Panc1 (cell line): ENCODE data around the gene NBR1.

Experiments used
- CTCF ChIP-seq: fragments of 450-650 bp; IDR thresholded peaks from 2 replicates; pipeline ENCODE4 v1.5.1; 2017; ENCODE audit warnings: mild to moderate bottlenecking
- POLR2AphosphoS5 ChIP-seq: IDR thresholded peaks from 2 replicates; pipeline ENCODE4 v1.6.1; 2012; ENCODE audit warnings: mild to moderate bottlenecking, low read depth, low read length, moderate library complexity
- TCF7L2 ChIP-seq: IDR thresholded peaks from 2 replicates; pipeline ENCODE4 v1.6.1; 2011; ENCODE audit warnings: mild to moderate bottlenecking, low read depth, low read length, inconsistent platforms
- TF ChIP-seq, protein P1 (sequence below), 2 experiments: IDR thresholded peaks; 2 replicates each; pipeline ENCODE4 v1.6.1; 2011 to 2012; ENCODE audit warnings: low read depth in 2 of 2, control low read depth in 1 of 2, low read length in 1 of 2, mild to moderate bottlenecking in 1 of 2, moderate library complexity in 1 of 2; ENCODE audit not compliant: insufficient read depth in 1 of 2

GRCh38 chr17:43219001-43219400, 48.0 kb downstream of the NBR1 start:
- no peak for TF ChIP-seq CTCF
- TF ChIP-seq, protein P1, sequence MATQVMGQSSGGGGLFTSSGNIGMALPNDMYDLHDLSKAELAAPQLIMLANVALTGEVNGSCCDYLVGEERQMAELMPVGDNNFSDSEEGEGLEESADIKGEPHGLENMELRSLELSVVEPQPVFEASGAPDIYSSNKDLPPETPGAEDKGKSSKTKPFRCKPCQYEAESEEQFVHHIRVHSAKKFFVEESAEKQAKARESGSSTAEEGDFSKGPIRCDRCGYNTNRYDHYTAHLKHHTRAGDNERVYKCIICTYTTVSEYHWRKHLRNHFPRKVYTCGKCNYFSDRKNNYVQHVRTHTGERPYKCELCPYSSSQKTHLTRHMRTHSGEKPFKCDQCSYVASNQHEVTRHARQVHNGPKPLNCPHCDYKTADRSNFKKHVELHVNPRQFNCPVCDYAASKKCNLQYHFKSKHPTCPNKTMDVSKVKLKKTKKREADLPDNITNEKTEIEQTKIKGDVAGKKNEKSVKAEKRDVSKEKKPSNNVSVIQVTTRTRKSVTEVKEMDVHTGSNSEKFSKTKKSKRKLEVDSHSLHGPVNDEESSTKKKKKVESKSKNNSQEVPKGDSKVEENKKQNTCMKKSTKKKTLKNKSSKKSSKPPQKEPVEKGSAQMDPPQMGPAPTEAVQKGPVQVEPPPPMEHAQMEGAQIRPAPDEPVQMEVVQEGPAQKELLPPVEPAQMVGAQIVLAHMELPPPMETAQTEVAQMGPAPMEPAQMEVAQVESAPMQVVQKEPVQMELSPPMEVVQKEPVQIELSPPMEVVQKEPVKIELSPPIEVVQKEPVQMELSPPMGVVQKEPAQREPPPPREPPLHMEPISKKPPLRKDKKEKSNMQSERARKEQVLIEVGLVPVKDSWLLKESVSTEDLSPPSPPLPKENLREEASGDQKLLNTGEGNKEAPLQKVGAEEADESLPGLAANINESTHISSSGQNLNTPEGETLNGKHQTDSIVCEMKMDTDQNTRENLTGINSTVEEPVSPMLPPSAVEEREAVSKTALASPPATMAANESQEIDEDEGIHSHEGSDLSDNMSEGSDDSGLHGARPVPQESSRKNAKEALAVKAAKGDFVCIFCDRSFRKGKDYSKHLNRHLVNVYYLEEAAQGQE (IDR thresholded peaks at IDR 0.05; ENCODE audit: insufficient read depth in 1 of 2, low read depth in 2 of 2, low read length in 1 of 2): no peak
- TF ChIP-seq POLR2AphosphoS5: no peak
- TF ChIP-seq TCF7L2: no peak
